GM12801 (cell line): Measurements from ENCODE around the gene SMARCAD1.

Experiments used
- CTCF ChIP-seq: IDR thresholded peaks from one replicate; pipeline ENCODE4 v1.5.1; 2011; ENCODE audit warnings: control low read depth; ENCODE audit not compliant: insufficient read length; ENCODE audit errors: extremely low read depth

SMARCAD1 gene

GRCh38 chr4:94338681-94339351 lies 131.2 kb downstream of the SMARCAD1 start:
- TF ChIP-seq CTCF = no peak

- no peak for TF ChIP-seq CTCF
These were observed 132.1 kb downstream of the SMARCAD1 start for GRCh38 chr4:94339779-94340178.
